Measurements from ENCODE around the gene CYP8B1. TPM values are rescaled to one million over a fixed set of nuclear protein-coding genes. Genes with fewer than 3 reads are reported as not detected.

CYP8B1 gene
- total RNA-seq, 1 donor from 2014 or later = not detected

GRCh38 chr3:42836150-42837123 lies 39.2 kb downstream of the CYP8B1 start:
- ATAC-seq (no peak), DNase-seq (ENCODE audit: low spot score) (no peak)
- intact Hi-C loops (cut with DNase I) = loop anchor here (10.0 kb wide), 1 partner anchor 48 kb away; no protein-coding TSS in a partner anchor

- ATAC-seq (peak; percentile 80), DNase-seq (ENCODE audit: low spot score) (peak; percentile 86)
- intact Hi-C loops (cut with DNase I) = loop anchor here (10.0 kb wide), 1 partner anchor 53 kb away; no protein-coding TSS in a partner anchor
Measured at GRCh38 chr3:42831321-42831713, 44.4 kb downstream of the CYP8B1 start.

GRCh38 chr3:42830437-42831320 lies 45.0 kb downstream of the CYP8B1 start:
- intact Hi-C loops (cut with DNase I) = loop anchor here (10.0 kb wide), 1 partner anchor 54 kb away; no protein-coding TSS in a partner anchor

GRCh38 chr3:42829628-42830436 lies 45.8 kb downstream of the CYP8B1 start:
- intact Hi-C loops (cut with DNase I) = loop anchor here (10.0 kb wide), 1 partner anchor 55 kb away; no protein-coding TSS in a partner anchor
- ATAC-seq (no peak), DNase-seq (ENCODE audit: low spot score) (no peak)

More at GRCh38 chr3:42830437-42831320, 45.0 kb downstream of the CYP8B1 start:
- no peak for DNase-seq (ENCODE audit: low spot score)
- ATAC-seq = peak; percentile 66

- no peak for ATAC-seq
- no peak for DNase-seq (ENCODE audit: low spot score)
- intact Hi-C loops (cut with DNase I) = no loop called here
Measured at GRCh38 chr3:42829083-42829627, 46.5 kb downstream of the CYP8B1 start.

GRCh38 chr3:42827654-42828053 lies 48.0 kb downstream of the CYP8B1 start:
- ATAC-seq = no peak
- DNase-seq (ENCODE audit: low spot score) = no peak
- intact Hi-C loops (cut with DNase I) = no loop called here

GRCh38 chr3:42827023-42827422 lies 48.7 kb downstream of the CYP8B1 start:
- no peak for DNase-seq (ENCODE audit: low spot score)
- intact Hi-C loops (cut with DNase I) = no loop called here
- ATAC-seq = no peak

- intact Hi-C loops (cut with DNase I) = no loop called here
- no peak for ATAC-seq
- no peak for DNase-seq (ENCODE audit: low spot score)
Measured at GRCh38 chr3:42826141-42826540, 49.5 kb downstream of the CYP8B1 start.

- no peak for ATAC-seq
- intact Hi-C loops (cut with DNase I) = no loop called here
- no peak for DNase-seq (ENCODE audit: low spot score)
Measured at GRCh38 chr3:42823351-42823750, 52.3 kb downstream of the CYP8B1 start.

GRCh38 chr3:42822828-42823227 lies 52.9 kb downstream of the CYP8B1 start:
- ATAC-seq (no peak), DNase-seq (ENCODE audit: low spot score) (no peak)
- intact Hi-C loops (cut with DNase I) = no loop called here

Other genes with a start within 250 kb of the CYP8B1 start
- 48.9 TPM for gene ZBTB47, start 222.2 kb downstream of the CYP8B1 start, total RNA-seq
- gene KLHL40, start 190.3 kb downstream of the CYP8B1 start, total RNA-seq = 0.13 TPM
- gene HHATL, start 173.1 kb downstream of the CYP8B1 start, total RNA-seq = not detected
- 3.1 TPM for gene CCDC13, start 102.6 kb downstream of the CYP8B1 start, total RNA-seq
- gene HIGD1A, start 71.4 kb downstream of the CYP8B1 start, total RNA-seq = 71.4 TPM
- gene ACKR2, start 66.4 kb downstream of the CYP8B1 start, total RNA-seq = 19.0 TPM
- 19.0 TPM for gene ZNF662, start 30.3 kb upstream of the CYP8B1 start, total RNA-seq
- gene GASK1A, start 103.4 kb upstream of the CYP8B1 start, total RNA-seq = 17.8 TPM
- gene POMGNT2, start 230.2 kb upstream of the CYP8B1 start, total RNA-seq = 15.2 TPM